HG03139 (cell line): Measurements from ENCODE around the gene ARHGAP28.

ENCODE experiments used
- ATAC-seq: cut with Tn5 transposase; IDR thresholded peaks from one replicate; pipeline ENCODE4 v1.9.1; 2021; ENCODE audit not compliant: unreplicated experiment

Gene ARHGAP28

GRCh38 chr18:6954501-6954900, 225.0 kb downstream of the ARHGAP28 start:
- no peak for ATAC-seq

GRCh38 chr18:6955304-6955703, 225.8 kb downstream of the ARHGAP28 start:
- no peak for ATAC-seq

GRCh38 chr18:6956495-6956894, 227.0 kb downstream of the ARHGAP28 start:
- ATAC-seq = no peak

GRCh38 chr18:6956999-6957398, 227.5 kb downstream of the ARHGAP28 start:
- no peak for ATAC-seq

GRCh38 chr18:6959110-6959509, 229.6 kb downstream of the ARHGAP28 start:
- ATAC-seq = no peak

- ATAC-seq = no peak
These were observed 230.6 kb downstream of the ARHGAP28 start for GRCh38 chr18:6960124-6960523.

GRCh38 chr18:6960656-6961055, 231.1 kb downstream of the ARHGAP28 start:
- no peak for ATAC-seq

GRCh38 chr18:6961331-6961730, 231.8 kb downstream of the ARHGAP28 start:
- no peak for ATAC-seq

- no peak for ATAC-seq
These were observed 233.3 kb downstream of the ARHGAP28 start for GRCh38 chr18:6962571-6963451.

GRCh38 chr18:6963452-6964097, 234.1 kb downstream of the ARHGAP28 start:
- no peak for ATAC-seq
